Keratinocyte (primary cell): ENCODE measurements around the gene TFPT. TPM values are rescaled to one million over a fixed set of nuclear protein-coding genes. Genes with fewer than 3 reads are reported as not detected.

ENCODE experiments used
- DNase-seq: peaks from one replicate; pipeline ENCODE4 v3.0.0-alpha.2; 2011; ENCODE audit warnings: low read depth, missing footprints, low spot score
- FAIRE-seq: peaks from 2 replicates; lab custom pipeline; 2011; peaks lifted over from hg19 to GRCh38; lab: Jason Lieb, UNC
- H2AFZ ChIP-seq: 2 replicates; pipeline ENCODE4 v1.6.0; 2012; ENCODE audit warnings: low read length, control low read depth, inconsistent platforms; ENCODE audit not compliant: control insufficient read depth
- H3K27ac ChIP-seq: 2 replicates; pipeline ENCODE4 v1.5.1; 2011; ENCODE audit warnings: low read length; ENCODE audit not compliant: control insufficient read depth, insufficient read depth
- H3K27me3 ChIP-seq: 3 replicates; pipeline ENCODE4 v1.6.0; 2011; ENCODE audit warnings: low read length; ENCODE audit not compliant: control insufficient read depth, insufficient read depth; ENCODE audit errors: extremely low read depth
- H3K36me3 ChIP-seq, 2 experiments: 2 replicates in 1 of 2; 3 replicates in 1 of 2; pipeline ENCODE4 v1.5.1; 2011; ENCODE audit warnings: low read length in 2 of 2, mild to moderate bottlenecking in 1 of 2; ENCODE audit not compliant: control insufficient read depth in 2 of 2, insufficient read depth in 2 of 2; ENCODE audit errors: extremely low read depth in 1 of 2
- H3K4me1 ChIP-seq: 3 replicates; pipeline ENCODE4 v1.5.1; 2011; ENCODE audit warnings: low read length; ENCODE audit not compliant: control insufficient read depth, insufficient read depth; ENCODE audit errors: extremely low read depth
- H3K4me2 ChIP-seq: 3 replicates; pipeline ENCODE4 v1.6.0; 2011; ENCODE audit warnings: low read depth, low read length; ENCODE audit not compliant: control insufficient read depth, insufficient read depth; ENCODE audit errors: extremely low read depth
- H3K4me3 ChIP-seq, 3 experiments: fragments of 200-600 bp in 1 of 3; sonication (generic) in 1 of 3; 2 replicates in 2 of 3; 3 replicates in 1 of 3; pipeline ENCODE4 v1.5.1; 2011 to 2016; ENCODE audit warnings: low read length in 3 of 3, mild to moderate bottlenecking in 3 of 3, control low read depth in 2 of 3, inconsistent platforms in 1 of 3, low read depth in 1 of 3, mixed read lengths in 1 of 3, mixed run types in 1 of 3, moderate library complexity in 1 of 3; ENCODE audit not compliant: control insufficient read depth in 2 of 3, insufficient read depth in 2 of 3; ENCODE audit errors: extremely low read depth in 1 of 3
- H3K79me2 ChIP-seq: 2 replicates; pipeline ENCODE4 v1.6.0; 2012; ENCODE audit warnings: low read length; ENCODE audit not compliant: control insufficient read depth, insufficient read depth
- H3K9ac ChIP-seq: 3 replicates; pipeline ENCODE4 v1.6.0; 2011; ENCODE audit warnings: low read length; ENCODE audit not compliant: control insufficient read depth, insufficient read depth; ENCODE audit errors: extremely low read depth
- H3K9me1 ChIP-seq: 3 replicates; pipeline ENCODE4 v1.6.0; 2011; ENCODE audit warnings: low read length; ENCODE audit not compliant: control insufficient read depth, insufficient read depth; ENCODE audit errors: extremely low read depth
- H3K9me3 ChIP-seq: 2 replicates; pipeline ENCODE4 v1.5.1; 2012; ENCODE audit warnings: low read depth, low read length; ENCODE audit not compliant: control insufficient read depth
- H4K20me1 ChIP-seq: 3 replicates; pipeline ENCODE4 v1.6.0; 2011; ENCODE audit warnings: low read length; ENCODE audit not compliant: control insufficient read depth, insufficient read depth; ENCODE audit errors: extremely low read depth
- EZH2 ChIP-seq: IDR thresholded peaks from one replicate; pipeline ENCODE4 v1.6.1; 2012; ENCODE audit warnings: inconsistent platforms, mild to moderate bottlenecking, low read length, moderate library complexity
- dilution Hi-C: fragments of 300-500 bp; cut with MboI; formaldehyde crosslinking; loops from one replicate; pipeline ENCODE4 v1.7.0; 2020; ENCODE audit warnings: low sequenced_read_pairs; ENCODE audit not compliant: extremely low pct_ligation_motif_present
- polyA plus RNA-seq, 5 experiments: library from polyadenylated mRNA; depleted of rRNA in 3 of 5; stranded (reverse) in 3 of 5; stranded (forward) in 1 of 5; unstranded in 1 of 5; fragments of >200 nt; gene quantifications; 1 replicate in 1 of 5; 2 replicates in 3 of 5; 3 replicates in 1 of 5; pipeline versions ENCODE4 v1.2.1 to v1.2.3, GENCODE V29; 2011 to 2012; ENCODE audit warnings: missing spikeins in 2 of 5, low read depth in 1 of 5, low replicate concordance in 1 of 5
- TF ChIP-seq, protein P1 (sequence below), 3 experiments: IDR thresholded peaks in 1 of 3; conservative IDR thresholded peaks in 1 of 3; optimal IDR thresholded peaks in 1 of 3; 2 replicates in 2 of 3; 3 replicates in 1 of 3; pipeline versions ENCODE3 to v1.5.1; 2011; ENCODE audit warnings: low read length in 3 of 3, mild to moderate bottlenecking in 3 of 3, moderate library complexity in 2 of 3, control low read depth in 1 of 3, inconsistent platforms in 1 of 3; ENCODE audit not compliant: insufficient read depth in 2 of 3; ENCODE audit errors: extremely low read depth in 1 of 3

The TFPT gene
- polyA plus RNA-seq, 1 donor (not counting 4 experiments of a cell fraction or from before 2014, with no cell fraction given) = 6.8 TPM

DNA sequence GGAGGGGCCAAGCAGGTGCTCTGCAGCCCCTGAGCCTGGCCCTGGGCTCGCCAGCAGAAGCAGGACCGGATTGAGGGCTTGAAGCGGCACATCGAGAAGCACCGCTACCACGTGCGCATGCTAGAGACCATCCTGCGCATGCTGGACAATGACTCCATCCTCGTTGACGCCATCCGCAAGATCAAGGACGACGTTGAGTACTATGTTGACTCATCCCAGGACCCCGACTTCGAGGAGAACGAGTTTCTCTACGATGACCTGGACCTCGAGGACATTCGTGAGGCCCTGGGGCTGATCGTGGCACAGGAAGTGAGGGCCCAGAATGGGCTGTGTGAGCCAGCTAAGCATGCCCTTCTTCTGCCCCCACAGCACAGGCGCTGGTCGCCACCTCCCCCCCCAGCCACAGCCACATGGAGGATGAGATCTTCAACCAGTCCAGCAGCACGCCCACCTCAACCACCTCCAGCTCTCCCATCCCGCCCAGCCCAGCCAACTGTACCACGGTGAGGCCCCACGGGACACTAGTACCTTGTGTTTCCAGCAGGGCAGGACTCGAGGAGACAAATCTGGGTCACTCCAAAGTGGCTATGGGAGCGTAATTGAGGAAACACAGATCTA lies 30.2 kb upstream of the TFPT start:
- no peak for FAIRE-seq
- Histone ChIP-seq H3K79me2 (peaks cover 23% of the 10 kb centered on the region), H3K4me2 (no peak overlapping the region), H3K4me3 (no peak overlapping the region), H3K9me3 (no peaks in the 10 kb centered on the region), H3K36me3 (peaks cover 56 to 57% of the 10 kb centered on the region in 2 experiments), H2AFZ (no peak overlapping the region), H3K9me1 (no peaks in the 10 kb centered on the region), H3K4me1 (no peaks in the 10 kb centered on the region), H3K27ac (no peak overlapping the region), H4K20me1 (peaks cover 10% of the 10 kb centered on the region), H3K9ac (no peak overlapping the region), H3K27me3 (no peaks in the 10 kb centered on the region)
- no peak for DNase-seq
- dilution Hi-C loops = no loop called here
- TF ChIP-seq, protein P1, sequence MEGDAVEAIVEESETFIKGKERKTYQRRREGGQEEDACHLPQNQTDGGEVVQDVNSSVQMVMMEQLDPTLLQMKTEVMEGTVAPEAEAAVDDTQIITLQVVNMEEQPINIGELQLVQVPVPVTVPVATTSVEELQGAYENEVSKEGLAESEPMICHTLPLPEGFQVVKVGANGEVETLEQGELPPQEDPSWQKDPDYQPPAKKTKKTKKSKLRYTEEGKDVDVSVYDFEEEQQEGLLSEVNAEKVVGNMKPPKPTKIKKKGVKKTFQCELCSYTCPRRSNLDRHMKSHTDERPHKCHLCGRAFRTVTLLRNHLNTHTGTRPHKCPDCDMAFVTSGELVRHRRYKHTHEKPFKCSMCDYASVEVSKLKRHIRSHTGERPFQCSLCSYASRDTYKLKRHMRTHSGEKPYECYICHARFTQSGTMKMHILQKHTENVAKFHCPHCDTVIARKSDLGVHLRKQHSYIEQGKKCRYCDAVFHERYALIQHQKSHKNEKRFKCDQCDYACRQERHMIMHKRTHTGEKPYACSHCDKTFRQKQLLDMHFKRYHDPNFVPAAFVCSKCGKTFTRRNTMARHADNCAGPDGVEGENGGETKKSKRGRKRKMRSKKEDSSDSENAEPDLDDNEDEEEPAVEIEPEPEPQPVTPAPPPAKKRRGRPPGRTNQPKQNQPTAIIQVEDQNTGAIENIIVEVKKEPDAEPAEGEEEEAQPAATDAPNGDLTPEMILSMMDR (optimal IDR thresholded peaks at IDR 0.05 in 1 of 3, IDR thresholded peaks at IDR 0.05 in 1 of 3, conservative IDR thresholded peaks at IDR 0.05 in 1 of 3; ENCODE audit: extremely low read depth in 1 of 3, insufficient read depth in 2 of 3, low read length in 3 of 3) = no peak
- TF ChIP-seq EZH2 = no peak

DNA sequence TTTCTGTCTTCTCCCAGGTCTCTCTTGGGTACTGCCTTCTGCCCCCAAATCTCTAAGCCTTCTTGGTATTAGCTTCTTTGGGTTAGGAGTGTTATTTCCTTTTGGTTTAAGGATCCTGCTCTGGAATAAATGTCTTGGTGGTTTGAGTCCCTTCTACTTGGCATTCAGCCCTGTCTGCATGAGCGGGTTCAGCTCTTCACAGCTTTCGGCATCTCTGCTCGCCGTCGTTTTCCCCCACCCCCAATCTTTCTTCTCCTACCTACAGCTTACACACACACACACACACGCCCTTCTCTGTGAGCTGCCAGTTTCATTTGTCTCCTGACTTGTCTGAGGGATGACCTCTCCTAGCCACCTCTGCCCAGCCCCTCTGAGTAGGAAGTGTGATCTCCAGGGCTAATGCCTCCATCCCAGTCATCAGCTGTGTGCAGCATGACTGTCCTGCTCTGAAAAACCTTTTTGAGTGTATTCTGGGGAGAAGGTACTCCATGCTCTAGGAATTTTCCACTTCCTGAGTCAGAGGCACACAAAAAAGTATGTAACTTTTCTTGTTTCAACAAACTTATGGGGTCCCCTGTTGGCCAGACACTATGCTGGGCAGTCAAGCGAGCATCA lies 26.8 kb upstream of the TFPT start:
- FAIRE-seq = no peak
- no peaks in the 10 kb centered on the region for H3K9me3 ChIP-seq
- H3K36me3 ChIP-seq = peaks cover 46 to 47% of the 10 kb centered on the region in 2 experiments
- no peaks in the 10 kb centered on the region for H3K9me1 ChIP-seq
- no peak overlapping the region for H2AFZ ChIP-seq
- H3K27ac ChIP-seq = no peak overlapping the region
- H3K27me3 ChIP-seq = no peaks in the 10 kb centered on the region
- no peak overlapping the region for H3K4me3 ChIP-seq
- DNase-seq = no peak
- no peak overlapping the region for H3K4me2 ChIP-seq
- TF ChIP-seq EZH2 = no peak
- H4K20me1 ChIP-seq = peaks cover 12% of the 10 kb centered on the region
- H3K79me2 ChIP-seq = peaks cover 50% of the 10 kb centered on the region
- H3K9ac ChIP-seq = no peak overlapping the region
- dilution Hi-C loops = no loop called here
- H3K4me1 ChIP-seq = peaks cover 5% of the 10 kb centered on the region
